Liver (tissue), 3 donors: ENCODE measurements around the gene CYFIP2.

Experiments
- NR2F2 ChIP-seq: IDR thresholded peaks from 2 replicates; pipeline ENCODE4 v1.6.1; 2016; ENCODE audit warnings: antibody characterized with exemption
- RAD21 ChIP-seq, 2 donors: IDR thresholded peaks; 2 replicates each; pipeline ENCODE4 v1.6.1; 2016; ENCODE audit warnings: antibody characterized with exemption in 2 of 2, mild to moderate bottlenecking in 2 of 2
- RXRA ChIP-seq, 2 donors: IDR thresholded peaks; 2 replicates each; pipeline ENCODE4 v1.6.1; 2017 to 2018; ENCODE audit warnings: antibody characterized with exemption in 2 of 2, mild to moderate bottlenecking in 1 of 2
- TAF1 ChIP-seq: conservative IDR thresholded peaks from 2 replicates; pipeline ENCODE4 v1.6.1; 2016; ENCODE audit warnings: antibody characterized with exemption, mild to moderate bottlenecking
- TF ChIP-seq, protein P1 (sequence below): fragments of 150-350 bp; IDR thresholded peaks from 2 replicates; pipeline ENCODE4 v1.5.1; 2017; ENCODE audit warnings: improper control_type of control experiment, low read depth, low read length; ENCODE audit not compliant: missing input control
- TF ChIP-seq, protein P2 (sequence below): IDR thresholded peaks from 2 replicates; pipeline ENCODE4 v1.6.1; 2016; ENCODE audit warnings: antibody characterized with exemption
- TF ChIP-seq, protein P3 (sequence below): IDR thresholded peaks from 2 replicates; pipeline ENCODE4 v1.6.1; 2016; ENCODE audit warnings: antibody characterized with exemption, mild to moderate bottlenecking
- TF ChIP-seq, protein P4 (sequence below): IDR thresholded peaks from 2 replicates; pipeline ENCODE4 v1.6.1; 2016; ENCODE audit warnings: antibody characterized with exemption
- donor health status: healthy.
- donor health status: healthy.

DNA sequence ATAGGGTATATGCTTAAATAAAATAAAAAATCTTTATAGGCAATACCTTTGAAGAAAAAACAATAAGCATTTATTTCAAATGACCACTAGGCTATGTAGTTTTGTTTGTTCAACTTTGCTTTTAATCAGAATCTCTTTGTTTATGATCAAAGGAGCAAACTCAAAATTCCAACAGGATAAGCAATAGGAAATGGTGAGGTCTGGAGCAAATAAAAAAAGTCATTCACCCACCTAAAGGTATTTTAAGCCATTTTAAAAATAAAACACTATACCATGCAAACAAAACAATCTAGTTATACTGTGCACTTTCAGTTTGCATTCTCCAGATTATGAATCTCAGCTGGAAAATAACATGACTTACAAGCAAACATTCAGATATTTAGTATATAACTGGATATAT is 35.3 kb upstream of the CYFIP2 start:
- TF ChIP-seq, protein P1, sequence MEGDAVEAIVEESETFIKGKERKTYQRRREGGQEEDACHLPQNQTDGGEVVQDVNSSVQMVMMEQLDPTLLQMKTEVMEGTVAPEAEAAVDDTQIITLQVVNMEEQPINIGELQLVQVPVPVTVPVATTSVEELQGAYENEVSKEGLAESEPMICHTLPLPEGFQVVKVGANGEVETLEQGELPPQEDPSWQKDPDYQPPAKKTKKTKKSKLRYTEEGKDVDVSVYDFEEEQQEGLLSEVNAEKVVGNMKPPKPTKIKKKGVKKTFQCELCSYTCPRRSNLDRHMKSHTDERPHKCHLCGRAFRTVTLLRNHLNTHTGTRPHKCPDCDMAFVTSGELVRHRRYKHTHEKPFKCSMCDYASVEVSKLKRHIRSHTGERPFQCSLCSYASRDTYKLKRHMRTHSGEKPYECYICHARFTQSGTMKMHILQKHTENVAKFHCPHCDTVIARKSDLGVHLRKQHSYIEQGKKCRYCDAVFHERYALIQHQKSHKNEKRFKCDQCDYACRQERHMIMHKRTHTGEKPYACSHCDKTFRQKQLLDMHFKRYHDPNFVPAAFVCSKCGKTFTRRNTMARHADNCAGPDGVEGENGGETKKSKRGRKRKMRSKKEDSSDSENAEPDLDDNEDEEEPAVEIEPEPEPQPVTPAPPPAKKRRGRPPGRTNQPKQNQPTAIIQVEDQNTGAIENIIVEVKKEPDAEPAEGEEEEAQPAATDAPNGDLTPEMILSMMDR = no peak
- TF ChIP-seq RAD21 (IDR thresholded peaks at IDR 0.05) (no peak), RXRA (IDR thresholded peaks at IDR 0.05) (no peak), NR2F2 (no peak), TAF1 (no peak)
- TF ChIP-seq, protein P2, sequence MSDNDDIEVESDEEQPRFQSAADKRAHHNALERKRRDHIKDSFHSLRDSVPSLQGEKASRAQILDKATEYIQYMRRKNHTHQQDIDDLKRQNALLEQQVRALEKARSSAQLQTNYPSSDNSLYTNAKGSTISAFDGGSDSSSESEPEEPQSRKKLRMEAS = no peak
- TF ChIP-seq, protein P3, sequence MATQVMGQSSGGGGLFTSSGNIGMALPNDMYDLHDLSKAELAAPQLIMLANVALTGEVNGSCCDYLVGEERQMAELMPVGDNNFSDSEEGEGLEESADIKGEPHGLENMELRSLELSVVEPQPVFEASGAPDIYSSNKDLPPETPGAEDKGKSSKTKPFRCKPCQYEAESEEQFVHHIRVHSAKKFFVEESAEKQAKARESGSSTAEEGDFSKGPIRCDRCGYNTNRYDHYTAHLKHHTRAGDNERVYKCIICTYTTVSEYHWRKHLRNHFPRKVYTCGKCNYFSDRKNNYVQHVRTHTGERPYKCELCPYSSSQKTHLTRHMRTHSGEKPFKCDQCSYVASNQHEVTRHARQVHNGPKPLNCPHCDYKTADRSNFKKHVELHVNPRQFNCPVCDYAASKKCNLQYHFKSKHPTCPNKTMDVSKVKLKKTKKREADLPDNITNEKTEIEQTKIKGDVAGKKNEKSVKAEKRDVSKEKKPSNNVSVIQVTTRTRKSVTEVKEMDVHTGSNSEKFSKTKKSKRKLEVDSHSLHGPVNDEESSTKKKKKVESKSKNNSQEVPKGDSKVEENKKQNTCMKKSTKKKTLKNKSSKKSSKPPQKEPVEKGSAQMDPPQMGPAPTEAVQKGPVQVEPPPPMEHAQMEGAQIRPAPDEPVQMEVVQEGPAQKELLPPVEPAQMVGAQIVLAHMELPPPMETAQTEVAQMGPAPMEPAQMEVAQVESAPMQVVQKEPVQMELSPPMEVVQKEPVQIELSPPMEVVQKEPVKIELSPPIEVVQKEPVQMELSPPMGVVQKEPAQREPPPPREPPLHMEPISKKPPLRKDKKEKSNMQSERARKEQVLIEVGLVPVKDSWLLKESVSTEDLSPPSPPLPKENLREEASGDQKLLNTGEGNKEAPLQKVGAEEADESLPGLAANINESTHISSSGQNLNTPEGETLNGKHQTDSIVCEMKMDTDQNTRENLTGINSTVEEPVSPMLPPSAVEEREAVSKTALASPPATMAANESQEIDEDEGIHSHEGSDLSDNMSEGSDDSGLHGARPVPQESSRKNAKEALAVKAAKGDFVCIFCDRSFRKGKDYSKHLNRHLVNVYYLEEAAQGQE = no peak
- TF ChIP-seq, protein P4, sequence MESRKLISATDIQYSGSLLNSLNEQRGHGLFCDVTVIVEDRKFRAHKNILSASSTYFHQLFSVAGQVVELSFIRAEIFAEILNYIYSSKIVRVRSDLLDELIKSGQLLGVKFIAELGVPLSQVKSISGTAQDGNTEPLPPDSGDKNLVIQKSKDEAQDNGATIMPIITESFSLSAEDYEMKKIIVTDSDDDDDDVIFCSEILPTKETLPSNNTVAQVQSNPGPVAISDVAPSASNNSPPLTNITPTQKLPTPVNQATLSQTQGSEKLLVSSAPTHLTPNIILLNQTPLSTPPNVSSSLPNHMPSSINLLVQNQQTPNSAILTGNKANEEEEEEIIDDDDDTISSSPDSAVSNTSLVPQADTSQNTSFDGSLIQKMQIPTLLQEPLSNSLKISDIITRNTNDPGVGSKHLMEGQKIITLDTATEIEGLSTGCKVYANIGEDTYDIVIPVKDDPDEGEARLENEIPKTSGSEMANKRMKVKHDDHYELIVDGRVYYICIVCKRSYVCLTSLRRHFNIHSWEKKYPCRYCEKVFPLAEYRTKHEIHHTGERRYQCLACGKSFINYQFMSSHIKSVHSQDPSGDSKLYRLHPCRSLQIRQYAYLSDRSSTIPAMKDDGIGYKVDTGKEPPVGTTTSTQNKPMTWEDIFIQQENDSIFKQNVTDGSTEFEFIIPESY = no peak
